Pulmonary artery endothelial cell (primary cell): Measurements from ENCODE around the gene ZNF524. TPM values are rescaled to one million over a fixed set of nuclear protein-coding genes. Genes with fewer than 3 reads are reported as not detected.

Experiments
- DNase-seq: peaks from one replicate; pipeline ENCODE4 v3.0.0-alpha.2; 2011; ENCODE audit warnings: low read depth, low spot score
- total RNA-seq: library from RNA; depleted of rRNA; stranded (reverse); fragments of >200 nt; gene quantifications from 2 replicates; pipeline ENCODE4 v1.2.3, GENCODE V29; 2014

The ZNF524 gene
- total RNA-seq, 1 donor from 2014 or later: 12.5 TPM

GRCh38 chr19:55601084-55601483, 996 bp downstream of the ZNF524 start:
- no peak for DNase-seq

- DNase-seq: no peak
Measured at GRCh38 chr19:55602104-55603001, 2.3 kb downstream of the ZNF524 start.

DNA sequence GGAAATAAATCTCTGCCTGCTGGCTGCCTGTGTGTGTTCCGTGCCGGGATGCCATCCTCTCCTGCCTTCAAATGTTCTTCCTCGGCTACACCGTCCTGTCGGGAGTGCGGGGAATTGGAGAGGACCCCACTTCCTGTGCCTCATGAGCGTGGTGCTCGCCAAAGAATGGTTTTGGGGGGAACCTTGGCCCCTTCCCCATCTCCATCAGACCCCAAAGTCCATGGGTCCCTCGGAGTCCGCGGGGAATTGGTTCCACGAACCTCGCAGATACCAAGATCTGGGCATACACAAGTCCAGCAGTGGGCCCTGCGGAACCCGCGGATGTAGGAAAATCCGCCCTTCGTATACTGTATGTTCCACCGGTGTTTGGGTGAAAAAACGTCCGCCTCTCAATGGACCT, 3.0 kb downstream of the ZNF524 start:
- no peak for DNase-seq

DNA sequence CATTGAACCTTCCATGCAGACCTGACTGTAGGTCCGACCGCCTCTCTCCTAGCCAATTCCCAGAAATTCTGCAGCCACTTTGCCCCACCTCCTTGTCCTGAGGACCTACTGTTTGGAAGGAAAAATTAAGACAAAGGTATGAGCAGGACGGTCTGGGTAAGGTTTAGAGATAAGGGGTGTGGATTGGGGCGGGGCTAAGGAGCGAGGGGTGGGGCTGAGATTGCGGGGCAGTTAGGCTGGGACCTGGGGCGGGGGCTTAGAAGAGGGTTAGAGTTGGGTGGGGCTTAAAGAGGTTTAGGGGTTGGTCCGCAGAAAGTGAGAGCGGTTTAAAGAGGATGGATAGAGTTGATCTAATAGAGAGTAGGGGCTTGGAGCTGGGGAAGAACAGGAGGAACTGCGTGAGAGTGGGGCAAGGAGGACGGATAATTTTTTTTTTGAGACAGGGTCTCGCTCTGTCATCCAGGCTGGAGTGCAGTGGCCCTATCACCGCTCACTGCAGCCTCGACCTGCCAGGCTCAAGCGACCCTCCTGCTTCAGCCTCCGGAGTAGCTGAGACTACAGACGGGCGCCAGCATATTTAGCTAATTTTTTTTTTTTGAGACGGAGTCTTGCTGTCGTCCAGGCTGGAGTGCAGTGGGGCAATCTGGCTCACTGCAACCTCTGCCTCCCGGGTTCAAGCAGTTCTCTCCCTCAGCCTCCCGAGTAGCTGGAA, 3.6 kb downstream of the ZNF524 start:
- no peak for DNase-seq

DNA sequence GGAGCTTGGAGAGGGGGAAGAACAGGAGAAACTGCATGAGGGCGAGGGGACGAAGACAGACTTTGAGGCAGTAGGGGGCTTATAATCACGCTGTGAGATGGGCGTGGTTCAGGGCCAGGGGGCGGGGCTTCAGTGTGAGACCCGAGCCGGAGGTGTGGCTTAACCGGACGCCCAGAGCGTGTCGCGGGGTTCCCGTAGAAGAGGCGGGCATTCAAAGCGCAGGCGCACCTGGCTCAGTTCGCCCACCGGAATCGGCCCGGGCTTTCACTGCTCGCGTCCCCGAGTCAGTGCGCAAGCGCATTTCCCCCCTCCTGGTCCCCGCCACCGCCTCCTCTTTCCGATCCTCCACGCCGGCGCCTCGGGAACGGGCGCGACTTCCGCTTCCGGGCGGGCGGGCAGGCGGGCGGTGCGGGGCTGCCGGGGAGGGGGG, 5.1 kb downstream of the ZNF524 start:
- DNase-seq: peak; percentile 84

DNA sequence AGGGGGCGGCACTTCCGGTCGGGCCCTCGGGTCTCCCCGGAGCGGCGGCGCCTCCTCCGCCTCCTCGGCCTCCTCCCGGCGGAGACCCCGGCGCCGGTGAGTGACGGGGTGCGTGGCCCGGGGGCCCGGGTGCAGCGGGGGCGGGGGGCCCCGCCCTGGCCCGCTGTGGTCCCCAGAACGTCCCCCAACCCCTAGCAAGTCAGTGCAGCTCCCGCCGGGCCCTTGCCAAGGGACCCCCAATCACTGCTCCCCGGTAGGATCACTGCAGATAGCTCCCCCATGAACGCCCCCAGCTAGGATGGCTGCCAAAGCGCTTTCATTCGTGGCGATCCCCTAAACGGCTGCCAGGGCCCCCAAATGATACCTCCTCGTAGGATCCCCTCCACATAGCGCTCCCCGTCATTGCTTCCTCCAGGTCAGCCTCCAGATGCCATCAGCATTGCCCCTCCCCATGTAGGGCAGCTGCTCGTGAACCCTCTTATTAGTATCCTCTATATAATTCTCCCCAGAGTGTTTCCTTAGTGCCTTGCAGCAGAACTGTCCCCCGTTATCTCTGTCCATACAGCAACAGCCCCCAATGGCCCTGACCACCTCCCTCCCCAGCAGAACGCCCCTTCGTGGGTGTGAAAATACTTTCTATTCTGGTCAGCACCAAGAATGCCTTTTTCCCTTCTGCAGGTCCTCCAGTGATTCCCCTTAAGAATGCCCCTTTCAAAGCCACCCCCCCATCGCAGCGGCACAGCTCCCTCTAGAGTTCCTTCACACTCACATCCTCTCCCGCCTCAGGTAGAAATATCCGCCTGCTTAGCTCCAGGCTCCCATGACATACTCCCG, 5.8 kb downstream of the ZNF524 start, which contains the start of gene ZNF865:
ZNF865 (plus strand) TSS at position 11 of the 834 bp plus-strand sequence. CDS start 7,972 bp downstream, outside the sequence.
- peak; percentile 61 for DNase-seq

DNA sequence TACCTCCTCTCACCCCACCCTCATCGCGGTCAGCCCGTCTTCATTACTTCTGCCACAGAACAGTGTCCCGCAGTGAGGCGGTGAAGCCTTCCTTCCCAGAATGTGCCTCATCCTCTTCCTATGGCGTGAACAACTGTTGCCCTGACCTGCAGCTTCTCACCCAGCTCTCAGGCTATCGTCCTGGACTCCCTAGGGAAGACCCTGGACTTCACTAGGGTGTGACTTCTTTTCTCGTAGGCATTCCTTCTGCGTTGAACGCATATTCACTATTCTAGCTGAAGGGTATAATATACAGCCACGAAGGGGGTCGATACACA, 6.3 kb downstream of the ZNF524 start:
- DNase-seq: no peak

DNA sequence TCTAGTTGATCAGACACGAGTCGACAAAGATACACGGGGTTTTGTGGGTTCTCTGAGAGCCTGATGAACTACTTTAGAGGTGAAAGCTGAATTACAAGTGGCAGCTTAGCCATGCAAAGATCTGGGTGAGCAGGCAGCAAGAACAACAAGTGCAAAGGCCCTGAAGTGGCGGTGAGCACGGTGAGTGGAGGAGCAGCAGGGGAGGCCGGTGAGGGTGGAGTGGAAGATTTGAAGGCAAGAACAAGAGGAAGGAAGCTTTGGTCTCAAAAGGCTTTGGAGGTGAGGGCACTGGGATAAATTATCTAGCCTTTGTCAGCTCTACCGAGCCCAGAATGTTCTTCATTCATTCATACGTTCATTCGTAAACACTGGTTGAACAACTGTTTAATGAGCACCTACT, 6.7 kb downstream of the ZNF524 start:
- no peak for DNase-seq

DNA sequence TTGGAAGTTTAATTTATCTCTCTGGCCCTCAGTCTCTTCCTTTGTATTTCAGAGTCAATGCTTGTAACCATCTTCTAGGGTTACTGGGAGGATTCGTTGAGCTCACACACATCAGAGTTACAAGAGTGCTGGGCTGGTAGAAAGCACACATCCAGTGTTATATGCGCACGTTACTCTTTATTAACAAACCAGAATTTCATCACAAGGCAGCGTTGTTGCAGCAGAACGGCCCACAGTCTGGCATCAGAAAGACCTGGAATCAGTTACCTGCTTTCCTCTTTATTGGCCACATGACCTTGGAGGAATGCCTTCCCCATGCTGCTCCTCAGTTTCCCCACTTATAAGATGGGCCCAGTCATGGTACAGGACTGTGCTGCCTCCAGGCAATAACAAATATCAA, 9.2 kb downstream of the ZNF524 start:
- no peak for DNase-seq

DNA sequence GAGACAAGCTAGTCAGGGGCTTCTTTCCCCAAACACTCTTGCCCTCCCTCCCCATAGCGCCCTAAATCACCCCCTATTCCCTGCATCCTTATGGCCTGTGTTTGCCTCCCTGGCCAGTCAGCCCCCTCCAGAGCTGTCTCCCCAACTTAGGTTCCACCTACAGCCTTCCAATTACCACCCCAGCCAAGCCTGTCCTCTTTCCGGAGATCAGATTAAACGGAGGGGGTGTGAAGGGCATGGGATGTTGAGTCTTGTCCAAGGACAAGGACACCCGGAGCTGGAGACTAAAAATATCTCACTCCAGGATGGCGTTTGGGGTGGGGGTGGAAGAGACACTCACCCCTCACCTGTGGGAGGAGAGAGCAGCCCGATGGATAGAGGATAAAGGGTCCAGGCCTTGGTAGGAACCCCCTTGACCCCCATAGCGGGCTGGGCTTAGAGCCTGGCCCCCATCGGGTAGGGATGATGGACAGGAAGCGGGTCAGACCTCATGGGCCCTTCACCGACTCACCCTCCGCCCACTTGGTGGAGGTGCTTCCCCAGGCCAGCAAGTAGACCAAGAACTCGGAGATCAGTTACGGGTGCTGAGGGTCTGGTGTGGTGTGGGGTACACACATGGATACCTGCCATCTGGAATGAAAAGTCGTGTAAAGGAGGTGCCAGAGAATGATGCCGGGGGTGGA, 11.4 kb downstream of the ZNF524 start:
- no peak for DNase-seq

DNA sequence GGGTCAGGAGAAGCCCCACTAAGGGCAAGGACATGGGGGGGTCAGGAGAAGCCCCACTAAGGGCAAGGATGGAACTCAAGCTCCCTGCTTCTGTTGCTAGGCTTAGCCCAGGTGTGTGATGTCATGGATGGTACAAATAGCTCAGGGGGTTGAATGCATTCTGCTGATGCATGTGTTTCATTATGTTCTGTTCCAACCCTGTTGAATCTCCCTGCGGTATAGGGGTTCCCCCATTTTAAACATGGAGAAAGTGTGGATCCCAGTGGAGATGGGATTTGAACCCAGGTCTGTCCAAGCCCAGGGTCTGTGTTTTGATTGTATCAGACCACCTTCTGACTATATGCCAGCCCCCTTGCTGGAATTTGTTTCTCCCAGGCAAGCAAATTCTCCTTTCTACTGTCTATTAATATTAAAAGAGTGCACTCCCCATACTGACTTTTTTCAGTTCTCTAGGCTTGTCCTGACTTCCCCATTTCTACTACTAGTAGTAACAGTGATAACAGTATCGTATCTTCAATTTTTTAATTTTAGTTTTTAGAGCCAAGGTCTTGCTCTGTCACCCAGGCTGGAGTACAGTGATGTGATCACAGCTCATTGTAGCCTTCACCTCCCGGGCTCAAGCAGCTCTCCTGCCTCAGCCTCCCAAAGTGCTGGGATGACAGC, 12.0 kb downstream of the ZNF524 start:
- DNase-seq: no peak

DNA sequence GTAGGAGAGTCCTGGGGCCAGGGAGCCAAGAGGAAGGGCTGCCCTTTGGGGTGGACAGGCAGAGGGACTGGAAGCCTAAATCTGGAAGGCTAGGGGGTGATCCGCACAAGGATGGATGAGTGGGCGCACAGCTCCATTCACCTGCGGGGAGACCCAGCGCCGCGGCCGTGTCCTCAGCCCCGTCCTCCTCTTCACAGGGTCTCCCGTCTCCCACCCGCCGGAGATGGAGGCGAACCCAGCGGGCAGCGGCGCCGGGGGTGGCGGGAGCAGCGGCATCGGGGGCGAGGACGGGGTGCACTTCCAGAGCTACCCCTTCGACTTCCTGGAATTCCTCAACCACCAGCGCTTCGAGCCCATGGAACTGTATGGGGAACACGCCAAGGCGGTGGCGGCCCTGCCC, 13.3 kb downstream of the ZNF524 start:
- no peak for DNase-seq

DNA sequence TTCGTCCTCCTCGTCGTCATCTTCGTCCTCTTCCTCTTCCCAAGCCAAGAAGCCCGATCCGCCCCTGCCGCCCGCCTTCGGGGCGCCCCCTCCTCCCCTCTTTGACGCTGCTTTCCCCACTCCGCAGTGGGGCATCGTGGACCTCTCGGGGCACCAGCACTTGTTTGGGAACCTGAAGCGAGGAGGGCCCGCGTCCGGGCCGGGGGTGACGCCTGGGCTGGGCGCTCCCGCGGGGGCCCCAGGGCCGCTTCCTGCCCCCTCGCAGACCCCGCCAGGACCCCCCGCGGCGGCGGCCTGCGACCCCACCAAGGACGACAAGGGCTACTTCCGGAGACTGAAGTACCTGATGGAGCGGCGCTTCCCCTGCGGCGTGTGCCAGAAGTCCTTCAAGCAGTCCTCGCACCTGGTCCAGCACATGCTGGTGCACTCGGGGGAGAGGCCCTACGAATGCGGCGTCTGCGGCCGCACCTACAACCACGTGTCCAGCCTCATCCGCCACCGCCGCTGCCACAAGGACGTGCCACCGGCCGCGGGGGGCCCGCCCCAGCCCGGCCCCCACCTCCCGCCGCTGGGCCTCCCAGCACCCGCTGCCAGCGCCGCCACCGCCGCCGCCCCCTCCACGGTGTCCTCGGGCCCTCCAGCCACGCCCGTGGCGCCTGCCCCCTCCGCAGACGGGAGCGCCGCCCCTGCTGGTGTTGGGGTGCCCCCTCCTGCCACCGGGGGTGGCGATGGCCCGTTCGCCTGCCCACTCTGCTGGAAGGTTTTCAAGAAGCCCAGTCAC, 14.0 kb downstream of the ZNF524 start:
- no peak for DNase-seq

GRCh38 chr19:55614711-55615542, 14.8 kb downstream of the ZNF524 start:
- DNase-seq: no peak

DNA sequence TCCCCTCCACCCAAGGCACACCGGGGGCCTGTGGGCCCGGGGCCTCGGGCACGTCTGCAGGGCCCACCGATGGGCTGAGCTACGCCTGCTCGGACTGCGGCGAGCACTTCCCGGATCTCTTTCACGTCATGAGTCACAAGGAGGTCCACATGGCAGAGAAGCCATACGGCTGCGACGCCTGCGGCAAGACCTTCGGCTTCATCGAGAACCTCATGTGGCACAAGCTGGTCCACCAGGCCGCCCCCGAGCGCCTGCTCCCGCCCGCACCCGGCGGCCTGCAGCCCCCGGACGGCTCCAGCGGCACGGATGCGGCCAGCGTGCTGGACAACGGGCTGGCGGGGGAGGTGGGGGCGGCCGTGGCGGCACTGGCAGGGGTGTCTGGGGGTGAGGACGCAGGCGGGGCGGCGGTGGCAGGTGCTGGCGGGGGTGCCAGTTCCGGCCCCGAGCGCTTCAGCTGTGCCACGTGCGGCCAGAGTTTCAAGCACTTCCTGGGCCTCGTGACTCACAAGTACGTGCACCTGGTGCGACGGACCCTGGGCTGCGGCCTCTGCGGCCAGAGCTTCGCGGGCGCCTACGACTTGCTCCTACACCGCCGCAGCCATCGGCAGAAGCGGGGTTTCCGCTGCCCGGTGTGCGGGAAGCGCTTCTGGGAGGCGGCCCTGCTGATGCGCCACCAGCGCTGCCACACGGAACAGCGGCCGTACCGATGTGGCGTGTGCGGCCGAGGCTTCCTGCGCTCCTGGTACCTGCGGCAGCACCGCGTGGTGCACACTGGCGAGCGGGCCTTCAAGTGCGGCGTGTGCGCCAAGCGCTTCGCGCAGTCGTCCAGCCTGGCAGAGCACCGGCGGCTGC, 15.7 kb downstream of the ZNF524 start:
- DNase-seq: no peak

DNA sequence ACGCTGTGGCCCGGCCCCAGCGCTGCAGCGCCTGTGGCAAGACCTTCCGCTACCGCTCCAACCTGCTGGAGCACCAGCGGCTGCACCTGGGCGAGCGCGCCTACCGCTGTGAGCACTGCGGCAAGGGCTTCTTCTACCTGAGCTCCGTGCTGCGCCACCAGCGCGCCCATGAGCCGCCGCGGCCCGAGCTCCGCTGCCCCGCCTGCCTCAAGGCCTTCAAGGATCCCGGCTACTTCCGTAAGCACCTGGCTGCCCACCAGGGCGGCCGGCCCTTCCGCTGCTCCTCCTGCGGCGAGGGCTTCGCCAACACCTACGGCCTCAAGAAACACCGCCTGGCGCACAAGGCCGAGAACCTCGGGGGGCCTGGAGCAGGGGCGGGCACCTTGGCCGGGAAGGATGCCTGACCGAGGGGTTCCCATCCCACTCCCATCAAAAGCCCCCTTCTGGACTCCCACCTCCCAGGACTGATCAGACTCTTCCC, 16.3 kb downstream of the ZNF524 start:
- DNase-seq: no peak

DNA sequence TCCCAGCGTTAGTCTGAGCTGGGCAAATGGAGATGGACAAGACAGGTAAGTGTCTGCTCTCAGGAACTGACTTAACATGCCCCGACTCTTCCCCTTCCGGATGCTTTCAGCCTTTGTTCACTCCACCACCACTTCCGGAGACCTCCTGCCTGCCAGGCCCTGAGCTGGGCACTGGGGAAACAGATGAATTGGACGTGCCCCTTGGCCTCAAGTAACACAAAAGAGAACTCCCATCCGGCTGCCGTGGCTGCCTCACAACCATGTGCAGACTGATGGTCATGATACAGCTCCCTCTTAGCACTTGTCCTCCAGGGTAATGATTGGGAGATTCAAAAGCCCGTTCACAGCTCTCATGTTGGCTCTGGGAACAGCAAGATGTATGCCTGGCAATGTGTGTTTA, 17.3 kb downstream of the ZNF524 start:
- no peak for DNase-seq

DNA sequence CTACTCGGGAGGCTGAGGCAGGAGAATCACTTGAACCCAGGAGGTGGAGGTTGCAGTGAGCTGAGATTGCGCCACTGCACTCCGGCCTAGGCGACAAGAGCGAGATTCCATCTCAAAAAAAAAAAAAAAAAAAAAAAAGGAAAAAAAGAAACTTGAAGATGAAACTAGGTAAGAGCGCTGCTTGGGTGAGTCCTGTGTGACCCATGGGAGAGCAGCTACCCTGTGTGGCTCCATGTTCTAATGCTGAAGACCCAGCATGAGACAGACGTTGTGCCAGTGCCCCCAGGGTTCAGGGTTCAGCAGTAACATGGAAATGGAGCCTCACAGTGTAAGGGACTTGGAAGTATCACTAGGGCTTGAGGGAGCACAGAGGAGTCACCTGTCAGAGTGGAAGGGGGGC, 18.3 kb downstream of the ZNF524 start:
- no peak for DNase-seq
